ENCODE data around the gene UNC79.

DNA sequence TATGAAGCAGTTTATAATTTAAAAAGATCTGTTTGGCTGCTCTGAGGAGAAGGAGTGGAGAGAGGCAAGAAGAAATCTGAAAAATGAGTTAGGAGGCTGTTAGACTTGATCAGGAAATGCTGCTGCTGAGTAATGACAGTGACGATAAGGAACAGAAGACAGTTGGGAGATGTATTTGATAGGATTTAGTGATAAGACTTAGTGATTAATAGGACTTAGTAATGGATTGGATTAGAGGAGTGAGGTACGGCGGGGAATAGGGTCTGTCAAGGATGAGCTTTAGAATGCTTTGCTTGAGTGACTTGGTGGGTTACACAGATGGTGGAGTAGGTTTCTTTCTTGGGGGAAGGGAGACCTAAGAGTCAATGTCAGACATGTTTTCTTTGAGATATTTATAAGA, 31.7 kb downstream of the UNC79 start:
- TF ChIP-seq, protein P1, sequence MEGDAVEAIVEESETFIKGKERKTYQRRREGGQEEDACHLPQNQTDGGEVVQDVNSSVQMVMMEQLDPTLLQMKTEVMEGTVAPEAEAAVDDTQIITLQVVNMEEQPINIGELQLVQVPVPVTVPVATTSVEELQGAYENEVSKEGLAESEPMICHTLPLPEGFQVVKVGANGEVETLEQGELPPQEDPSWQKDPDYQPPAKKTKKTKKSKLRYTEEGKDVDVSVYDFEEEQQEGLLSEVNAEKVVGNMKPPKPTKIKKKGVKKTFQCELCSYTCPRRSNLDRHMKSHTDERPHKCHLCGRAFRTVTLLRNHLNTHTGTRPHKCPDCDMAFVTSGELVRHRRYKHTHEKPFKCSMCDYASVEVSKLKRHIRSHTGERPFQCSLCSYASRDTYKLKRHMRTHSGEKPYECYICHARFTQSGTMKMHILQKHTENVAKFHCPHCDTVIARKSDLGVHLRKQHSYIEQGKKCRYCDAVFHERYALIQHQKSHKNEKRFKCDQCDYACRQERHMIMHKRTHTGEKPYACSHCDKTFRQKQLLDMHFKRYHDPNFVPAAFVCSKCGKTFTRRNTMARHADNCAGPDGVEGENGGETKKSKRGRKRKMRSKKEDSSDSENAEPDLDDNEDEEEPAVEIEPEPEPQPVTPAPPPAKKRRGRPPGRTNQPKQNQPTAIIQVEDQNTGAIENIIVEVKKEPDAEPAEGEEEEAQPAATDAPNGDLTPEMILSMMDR (IDR thresholded peaks at IDR 0.05) = no peak
- TF ChIP-seq EP300 (IDR thresholded peaks at IDR 0.05) (no peak), POLR2A (IDR thresholded peaks at IDR 0.05; ENCODE audit: low read depth) (no peak)

All from esophagus muscularis mucosa (tissue), 4 donors.